ENCODE results near the gene LATS2. TPM values are rescaled to one million over a fixed set of nuclear protein-coding genes. Genes with fewer than 3 reads are reported as not detected.

LATS2 gene
- total RNA-seq, result 25.8 TPM

- H3K9me3 ChIP-seq, result no peaks in the 10 kb centered on the region
- DNase-seq (ENCODE audit: extremely low spot score in 2 of 2), result peak in 1 of 2 donors; percentile 95
- peak within 1 kb of the TSS; percentile 75 for H3K4me3 ChIP-seq
- H3K27ac ChIP-seq, result peak within 1 kb of the TSS; percentile 99
- H3K4me1 ChIP-seq, result peaks cover 45% of the 10 kb centered on the region
- intact Hi-C loops (cut with DNase I), result no loop called here
- no peaks in the 10 kb centered on the region for H3K36me3 ChIP-seq
- peak; percentile 70 to 77 for TF ChIP-seq POLR2AphosphoS5 (IDR thresholded peaks at IDR 0.05; ENCODE audit: insufficient read depth in 1 of 2, low read depth in 1 of 2)
- peak in 1 of 3 experiments; percentile 50 for TF ChIP-seq CTCF (IDR thresholded peaks at IDR 0.05)
- peak in 1 of 2 donors; percentile 95 for TF ChIP-seq POLR2A (IDR thresholded peaks at IDR 0.05)
- no peaks in the 10 kb centered on the region for H3K27me3 ChIP-seq
Observed at GRCh38 chr13:21061029-21061763, at the start of gene LATS2. TSS of gene LATS2 (minus strand) at chr13:21061586. CDS start at chr13:21046026, 15,560 bp downstream.

DNA sequence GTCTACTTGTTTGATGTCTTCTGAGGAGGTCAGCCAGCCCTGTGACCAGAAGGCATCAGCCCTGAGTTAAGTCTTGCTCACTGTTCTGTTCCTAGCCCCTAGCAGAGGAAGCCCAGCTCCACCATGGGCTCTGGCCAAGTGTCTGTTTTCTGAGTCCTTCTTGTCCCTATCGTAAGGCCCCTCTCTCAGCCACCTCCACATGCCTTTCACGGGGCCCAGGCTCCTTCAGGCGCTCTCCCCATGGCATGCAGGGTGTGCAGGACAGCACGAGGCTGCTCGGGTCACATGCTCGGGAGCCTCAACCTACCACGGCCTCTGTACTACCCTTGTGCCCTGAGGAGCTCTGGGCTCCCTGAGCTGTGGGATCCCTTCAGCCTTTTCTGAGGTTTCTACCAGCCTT, 47.8 kb upstream of the LATS2 start:
- DNase-seq (ENCODE audit: extremely low spot score in 2 of 2), result no peak
- H3K27me3 ChIP-seq, result no peaks in the 10 kb centered on the region
- H3K4me3 ChIP-seq, result no peak overlapping the region
- no peaks in the 10 kb centered on the region for H3K9me3 ChIP-seq
- no peaks in the 10 kb centered on the region for H3K4me1 ChIP-seq
- H3K27ac ChIP-seq, result no peak overlapping the region
- TF ChIP-seq POLR2A (IDR thresholded peaks at IDR 0.05) (no peak), POLR2AphosphoS5 (IDR thresholded peaks at IDR 0.05; ENCODE audit: insufficient read depth in 1 of 2, low read depth in 1 of 2) (no peak), CTCF (IDR thresholded peaks at IDR 0.05) (no peak)
- H3K36me3 ChIP-seq, result no peaks in the 10 kb centered on the region
- intact Hi-C loops (cut with DNase I), result no loop called here

DNA sequence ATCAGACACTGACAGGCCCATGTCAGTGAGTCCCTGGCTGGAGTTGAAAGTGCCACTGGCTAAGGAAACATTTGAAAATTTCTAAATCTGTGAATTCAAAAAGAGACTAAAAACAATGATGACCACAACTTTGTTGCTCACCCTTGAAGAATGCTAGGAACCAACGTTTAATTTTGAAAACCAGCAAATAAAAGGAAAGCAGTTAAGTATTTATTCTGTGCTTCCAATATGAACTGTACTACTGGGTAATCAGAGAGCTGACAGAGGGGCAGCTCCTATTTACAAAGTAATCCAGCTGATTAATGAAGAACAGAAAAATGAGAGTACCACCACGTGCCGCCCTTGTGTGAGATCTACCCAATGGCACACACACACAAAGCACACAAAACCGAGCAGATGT, 44.7 kb upstream of the LATS2 start:
- intact Hi-C loops (cut with DNase I), result no loop called here
- no peak for TF ChIP-seq POLR2A (IDR thresholded peaks at IDR 0.05)
- TF ChIP-seq CTCF (IDR thresholded peaks at IDR 0.05), result no peak
- TF ChIP-seq POLR2AphosphoS5 (IDR thresholded peaks at IDR 0.05; ENCODE audit: insufficient read depth in 1 of 2, low read depth in 1 of 2), result no peak
- Histone ChIP-seq H3K4me1 (no peaks in the 10 kb centered on the region), H3K27me3 (no peaks in the 10 kb centered on the region), H3K27ac (no peak overlapping the region), H3K9me3 (no peaks in the 10 kb centered on the region), H3K36me3 (no peaks in the 10 kb centered on the region), H3K4me3 (no peak overlapping the region)
- no peak for DNase-seq (ENCODE audit: extremely low spot score in 2 of 2)

DNA sequence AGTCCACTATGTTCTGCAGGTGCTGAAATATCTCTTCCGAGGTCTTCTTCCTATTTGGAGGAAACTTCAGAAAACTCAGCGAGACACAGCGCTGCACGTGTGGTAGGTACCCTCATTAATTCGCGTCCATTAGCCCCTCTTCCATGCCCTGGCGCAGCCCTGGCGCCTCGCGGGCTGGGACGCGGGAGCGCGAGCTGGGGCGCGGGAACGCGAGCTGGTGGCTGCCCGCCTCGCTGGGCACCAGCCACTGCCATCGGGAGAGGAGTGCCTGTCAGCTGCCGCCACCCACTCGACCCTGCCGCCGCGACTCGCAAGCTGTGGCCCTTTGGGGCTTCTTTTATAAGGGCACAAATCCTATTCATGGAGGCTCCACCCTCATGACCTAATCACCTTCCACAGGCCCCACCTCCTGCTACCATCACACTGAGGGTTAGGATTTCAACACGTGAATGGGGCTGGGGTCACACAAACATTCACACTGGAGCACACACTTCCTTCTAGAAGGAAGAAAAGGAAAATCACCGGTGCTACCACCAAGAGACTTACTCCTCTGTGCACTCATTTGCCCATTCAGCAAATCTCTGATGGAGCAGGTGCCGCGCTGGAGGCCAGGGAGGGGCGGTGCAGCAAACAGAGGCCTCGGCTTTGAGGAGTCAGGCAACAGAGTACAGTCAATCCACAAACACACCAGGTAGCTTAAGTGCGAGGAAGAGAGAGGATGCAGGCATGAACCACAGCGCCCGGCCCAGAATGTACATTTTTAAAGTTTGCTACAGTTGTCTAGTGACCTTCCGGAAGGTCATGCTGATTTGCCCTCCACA, 43.0 kb upstream of the LATS2 start:
- no peaks in the 10 kb centered on the region for H3K4me1 ChIP-seq
- H3K27me3 ChIP-seq, result no peaks in the 10 kb centered on the region
- intact Hi-C loops (cut with DNase I), result no loop called here
- DNase-seq (ENCODE audit: extremely low spot score in 2 of 2), result no peak
- no peaks in the 10 kb centered on the region for H3K9me3 ChIP-seq
- no peak for TF ChIP-seq POLR2AphosphoS5 (IDR thresholded peaks at IDR 0.05; ENCODE audit: insufficient read depth in 1 of 2, low read depth in 1 of 2)
- no peak for TF ChIP-seq CTCF (IDR thresholded peaks at IDR 0.05)
- TF ChIP-seq POLR2A (IDR thresholded peaks at IDR 0.05), result no peak
- H3K27ac ChIP-seq, result no peak overlapping the region
- no peak overlapping the region for H3K4me3 ChIP-seq
- H3K36me3 ChIP-seq, result no peaks in the 10 kb centered on the region
